NCI-H2107 treated with DMSO at 0.1 percent for 48 hours (cell line): ENCODE data around the gene TMEM91.

Experiments used
- DNase-seq: peaks from one replicate; lab custom pipeline; 2025; ENCODE audit not compliant: unreplicated experiment; lab: John Stamatoyannopoulos, UW

TMEM91 gene

DNA sequence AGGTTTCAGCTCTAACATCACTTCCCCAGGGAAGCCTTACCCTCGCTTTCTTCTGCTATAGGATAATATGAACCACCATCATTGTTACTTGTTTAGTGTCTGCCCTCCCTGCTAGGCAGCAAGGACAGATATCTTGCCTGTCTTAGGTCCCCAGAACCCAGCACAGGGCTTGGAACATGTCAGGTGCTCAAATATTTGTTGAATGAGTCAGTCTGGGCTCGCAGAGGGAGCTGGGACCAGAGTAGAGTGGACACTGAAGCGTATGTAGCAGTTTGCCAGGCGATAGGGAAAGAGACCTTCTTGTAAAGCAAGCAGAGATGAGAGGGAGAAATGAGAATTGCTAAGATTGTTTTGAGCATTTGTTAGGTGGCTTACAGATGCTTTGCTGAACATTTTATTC, 33.0 kb downstream of the TMEM91 start:
- DNase-seq = no peak

DNA sequence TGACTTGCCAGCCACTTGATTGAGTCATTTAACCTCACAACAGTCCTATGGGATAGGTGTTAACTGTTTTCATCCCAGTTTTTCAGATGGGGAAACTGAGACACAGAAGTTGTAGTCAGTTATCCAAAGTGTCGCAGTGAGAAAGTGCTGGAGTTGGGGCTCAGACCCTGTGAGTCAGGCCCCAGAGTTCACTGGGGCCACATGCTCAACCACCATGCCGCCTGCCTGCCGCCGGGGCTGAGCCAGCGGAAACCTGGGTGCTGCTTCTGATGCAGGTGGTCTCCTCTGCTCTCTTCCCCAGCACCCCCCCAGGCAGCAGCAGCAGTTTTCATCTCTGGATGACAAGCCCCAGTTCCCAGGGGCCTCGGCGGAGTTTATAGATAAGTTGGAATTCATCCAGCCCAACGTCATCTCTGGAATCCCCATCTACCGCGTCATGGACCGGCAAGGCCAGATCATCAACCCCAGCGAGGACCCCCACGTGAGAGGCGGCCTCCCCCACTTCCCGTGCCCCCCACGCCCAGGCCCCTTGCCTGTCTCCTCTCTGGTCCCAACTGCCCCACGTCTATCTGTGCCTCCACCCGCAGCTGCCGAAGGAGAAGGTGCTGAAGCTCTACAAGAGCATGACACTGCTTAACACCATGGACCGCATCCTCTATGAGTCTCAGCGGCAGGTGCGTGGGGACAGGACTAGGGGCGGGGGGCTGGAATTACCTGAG, 34.2 kb downstream of the TMEM91 start:
- no peak for DNase-seq

DNA sequence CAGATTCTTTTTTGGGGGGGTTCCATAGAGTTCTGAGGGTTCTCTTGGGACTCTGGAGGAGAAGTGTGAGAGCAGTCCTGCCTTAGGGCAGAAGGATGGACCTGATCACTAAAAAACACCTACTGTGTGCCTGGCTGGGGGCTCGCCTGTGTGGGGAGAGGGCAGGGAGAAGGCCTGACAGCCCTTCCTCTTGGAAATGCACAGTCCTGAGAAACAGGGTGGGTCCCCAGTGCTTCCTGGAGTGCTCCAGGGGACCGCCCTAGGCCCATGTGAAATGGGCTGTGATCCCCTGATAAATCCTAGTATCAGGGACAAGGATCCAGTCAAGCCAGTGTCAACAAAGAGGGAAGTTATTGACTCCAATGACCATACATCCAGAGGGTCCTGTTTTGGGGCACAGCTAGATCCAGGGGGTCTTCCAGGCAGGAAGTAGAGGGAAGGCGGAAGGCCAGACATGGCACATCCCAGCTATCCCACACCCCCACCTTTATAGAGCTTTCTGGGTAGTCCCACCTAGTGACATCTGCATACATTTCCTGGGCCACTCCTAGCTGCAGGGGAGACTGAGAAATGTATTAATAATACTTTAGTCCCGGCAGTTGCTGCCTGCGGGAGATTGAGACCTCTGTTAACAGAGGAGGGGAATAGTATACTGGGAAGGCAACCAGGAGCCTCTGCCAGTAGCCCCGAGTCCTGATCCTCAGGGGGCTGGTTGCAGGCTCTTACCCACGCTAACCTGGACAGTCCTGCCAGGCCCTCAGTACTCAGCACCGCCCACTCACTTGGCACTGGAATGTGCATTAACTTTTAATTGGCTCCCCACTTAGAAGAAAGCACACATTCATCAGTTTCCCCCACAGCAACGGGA, 35.0 kb downstream of the TMEM91 start:
- DNase-seq = no peak

- DNase-seq = no peak
Observed at GRCh38 chr19:41411968-41412265, 35.6 kb downstream of the TMEM91 start.

DNA sequence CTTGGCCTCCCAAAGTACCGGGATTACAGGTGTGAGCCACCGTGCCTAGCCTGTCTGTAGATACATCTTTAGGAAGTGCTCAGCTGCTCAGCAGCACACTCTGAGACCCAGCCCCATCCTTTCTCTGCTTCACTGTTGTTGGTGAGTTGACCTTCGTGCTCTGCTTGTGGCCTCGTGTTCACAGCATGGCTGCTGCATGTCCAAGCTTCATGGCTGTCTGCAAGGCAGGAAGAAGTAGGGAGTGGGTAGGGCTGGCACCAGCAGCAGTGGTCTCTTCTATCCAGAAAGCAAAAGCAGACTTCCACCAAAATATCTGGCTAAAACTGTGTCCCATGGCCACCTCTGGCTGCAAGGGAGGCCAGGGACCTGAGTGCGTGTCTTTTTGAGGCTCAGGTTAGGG, 36.6 kb downstream of the TMEM91 start:
- no peak for DNase-seq

GRCh38 chr19:41413947-41414346, 37.6 kb downstream of the TMEM91 start:
- DNase-seq = no peak

GRCh38 chr19:41414461-41414860, 38.1 kb downstream of the TMEM91 start:
- no peak for DNase-seq

DNA sequence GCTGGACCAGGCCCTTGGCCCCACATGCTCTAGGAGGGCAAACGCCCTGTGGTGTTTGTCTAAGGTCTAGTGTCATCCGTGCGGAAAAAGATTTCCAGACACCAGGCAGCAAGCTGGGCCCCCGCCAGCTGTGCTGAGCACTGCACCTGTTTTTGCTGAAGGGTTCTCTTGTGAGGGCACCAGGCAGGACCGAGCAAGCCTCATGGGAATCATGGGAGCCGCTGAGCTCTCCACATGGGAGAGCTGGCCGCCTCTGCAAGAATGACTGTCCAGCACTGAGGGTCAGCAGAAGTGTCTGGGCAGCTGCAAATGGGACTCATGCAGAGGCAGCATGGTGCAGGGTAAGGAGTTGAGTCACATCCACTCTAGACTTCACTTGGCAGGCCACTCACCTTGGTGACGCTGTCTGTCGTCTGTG, 38.8 kb downstream of the TMEM91 start:
- DNase-seq = peak; percentile 79

GRCh38 chr19:41416194-41416674, 39.9 kb downstream of the TMEM91 start:
- DNase-seq = no peak

DNA sequence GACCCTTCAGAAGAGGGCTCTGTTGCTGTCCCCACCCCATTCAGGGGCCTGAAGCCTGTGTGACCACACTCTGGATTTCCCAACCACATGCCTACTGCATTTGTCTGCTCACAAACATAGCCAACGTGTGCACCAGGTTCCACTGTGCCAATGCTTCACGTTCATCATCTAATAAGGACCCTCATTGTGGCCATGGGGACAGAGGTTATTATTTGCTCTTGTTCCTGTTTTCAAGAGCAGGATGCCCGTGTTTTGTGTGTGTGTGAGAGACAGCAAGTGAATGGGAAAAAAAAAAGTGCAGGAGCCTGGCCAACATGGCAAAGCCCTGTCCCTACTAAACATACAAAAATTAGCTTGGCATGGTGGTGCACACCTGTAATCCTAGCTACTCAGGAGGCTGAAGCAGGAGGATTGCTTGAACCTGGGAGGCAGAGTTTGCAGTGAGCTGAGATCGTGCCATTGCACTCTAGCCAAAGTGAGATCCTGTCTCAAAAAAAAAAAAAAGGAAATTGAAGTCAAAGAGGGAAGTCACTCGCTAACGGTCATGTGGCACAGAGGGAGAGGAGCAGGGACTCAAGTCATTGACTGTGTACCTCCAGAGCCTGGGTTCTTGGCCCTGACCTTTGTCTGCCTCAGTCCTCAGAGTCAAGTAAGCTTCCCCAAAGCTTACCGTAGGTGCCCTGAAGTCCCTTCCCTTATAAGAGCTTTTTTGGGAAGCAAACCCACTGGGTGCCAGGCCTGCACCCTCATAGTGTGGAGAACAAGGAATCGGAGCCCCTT, 44.0 kb downstream of the TMEM91 start:
- DNase-seq = no peak

- peak; percentile 92 for DNase-seq
Observed at GRCh38 chr19:41421314-41421713, 45.0 kb downstream of the TMEM91 start.

DNA sequence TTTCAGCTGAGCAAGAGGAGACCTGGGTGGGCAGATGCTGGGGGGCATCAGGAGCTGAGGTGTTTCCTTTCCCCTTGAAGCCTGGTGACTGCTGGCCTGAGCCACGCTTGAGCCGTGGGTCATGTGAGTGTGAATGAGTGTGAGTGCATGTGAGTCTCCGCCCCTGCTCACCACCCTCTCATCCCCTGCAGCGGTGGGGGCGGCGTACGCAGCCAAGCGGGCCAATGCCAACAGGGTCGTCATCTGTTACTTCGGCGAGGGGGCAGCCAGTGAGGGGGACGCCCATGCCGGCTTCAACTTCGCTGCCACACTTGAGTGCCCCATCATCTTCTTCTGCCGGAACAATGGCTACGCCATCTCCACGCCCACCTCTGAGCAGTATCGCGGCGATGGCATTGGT, 45.6 kb downstream of the TMEM91 start:
- DNase-seq = no peak

GRCh38 chr19:41422456-41422855, 46.1 kb downstream of the TMEM91 start:
- no peak for DNase-seq

DNA sequence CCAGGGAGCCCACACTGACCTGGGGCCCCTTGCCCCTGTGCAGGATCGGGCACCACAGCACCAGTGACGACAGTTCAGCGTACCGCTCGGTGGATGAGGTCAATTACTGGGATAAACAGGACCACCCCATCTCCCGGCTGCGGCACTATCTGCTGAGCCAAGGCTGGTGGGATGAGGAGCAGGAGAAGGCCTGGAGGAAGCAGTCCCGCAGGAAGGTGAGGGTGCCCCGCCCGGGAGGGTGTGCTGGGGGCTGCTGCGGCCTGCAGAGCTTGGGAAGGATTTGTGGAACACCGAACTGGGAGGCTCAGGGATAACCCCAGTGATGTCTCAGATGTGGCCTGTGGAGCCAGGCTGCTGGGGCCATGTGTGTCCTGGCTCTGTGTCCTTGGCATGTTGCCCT, 46.6 kb downstream of the TMEM91 start:
- DNase-seq = no peak

DNA sequence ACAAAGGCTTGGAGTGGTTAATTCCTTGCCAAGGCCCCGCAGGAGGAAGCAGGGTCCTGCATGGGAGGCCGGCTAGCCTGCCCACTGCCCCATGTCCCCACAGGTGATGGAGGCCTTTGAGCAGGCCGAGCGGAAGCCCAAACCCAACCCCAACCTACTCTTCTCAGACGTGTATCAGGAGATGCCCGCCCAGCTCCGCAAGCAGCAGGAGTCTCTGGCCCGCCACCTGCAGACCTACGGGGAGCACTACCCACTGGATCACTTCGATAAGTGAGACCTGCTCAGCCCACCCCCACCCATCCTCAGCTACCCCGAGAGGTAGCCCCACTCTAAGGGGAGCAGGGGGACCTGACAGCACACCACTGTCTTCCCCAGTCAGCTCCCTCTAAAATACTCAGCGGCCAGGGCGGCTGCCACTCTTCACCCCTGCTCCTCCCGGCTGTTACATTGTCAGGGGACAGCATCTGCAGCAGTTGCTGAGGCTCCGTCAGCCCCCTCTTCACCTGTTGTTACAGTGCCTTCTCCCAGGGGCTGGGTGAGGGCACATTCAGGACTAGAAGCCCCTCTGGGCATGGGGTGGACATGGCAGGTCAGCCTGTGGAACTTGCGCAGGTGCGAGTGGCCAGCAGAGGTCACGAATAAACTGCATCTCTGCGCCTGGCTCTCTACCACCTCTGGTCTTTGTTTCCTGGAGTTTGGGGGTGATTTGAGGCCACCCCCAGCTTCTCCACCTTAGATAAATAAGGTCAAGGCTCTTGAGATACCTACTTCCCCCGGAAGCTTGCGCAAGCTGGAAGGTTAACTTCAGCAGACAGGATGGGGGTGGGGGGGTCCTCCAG, 48.2 kb downstream of the TMEM91 start:
- DNase-seq = no peak

DNA sequence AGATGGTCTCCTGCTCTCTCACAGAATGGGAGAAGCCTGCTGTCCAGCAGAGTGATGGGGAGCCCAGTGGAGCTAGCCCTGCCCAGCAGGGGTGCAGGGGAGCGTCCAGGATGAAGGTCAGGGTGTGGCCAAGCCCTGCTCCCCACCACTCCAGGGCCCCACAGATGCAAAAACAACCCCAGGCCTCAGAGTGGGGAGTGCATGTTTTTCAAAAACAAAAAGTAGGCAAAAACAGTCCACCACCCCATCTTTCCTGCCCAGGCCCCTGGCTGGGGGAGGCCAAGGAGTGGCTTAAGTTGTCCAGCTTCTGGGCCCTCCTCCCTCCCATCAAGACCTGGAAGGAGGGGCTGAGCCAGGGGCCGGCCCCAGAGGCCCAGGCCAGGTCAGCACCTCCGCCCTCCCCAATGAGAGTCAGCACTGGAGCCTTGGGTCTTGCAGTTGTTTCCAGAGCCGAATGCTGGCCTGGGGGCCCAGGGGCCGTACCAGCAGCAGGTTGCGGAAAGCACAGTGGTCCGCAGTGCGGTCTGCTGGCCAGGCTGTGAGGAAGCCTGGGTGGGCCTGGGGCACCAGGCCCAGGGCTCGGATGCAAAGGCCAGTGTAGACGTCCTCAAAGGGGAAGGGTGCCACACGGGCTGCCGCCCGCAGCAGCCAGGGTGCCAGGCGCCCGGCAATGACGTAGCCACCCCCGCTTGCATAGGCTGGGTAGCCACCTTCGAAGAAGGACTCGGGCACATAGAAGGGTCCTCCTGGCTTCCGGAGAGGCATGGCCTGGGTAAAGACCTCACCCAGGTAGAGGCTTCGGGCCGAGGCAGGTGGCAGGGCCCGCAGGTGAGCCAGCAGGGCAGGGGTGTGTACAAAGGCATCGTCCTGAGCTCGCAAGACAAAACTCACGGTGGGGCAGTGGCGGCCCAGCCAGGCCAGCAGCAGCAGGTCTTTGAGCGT, 49.1 kb downstream of the TMEM91 start:
- DNase-seq = no peak

DNA sequence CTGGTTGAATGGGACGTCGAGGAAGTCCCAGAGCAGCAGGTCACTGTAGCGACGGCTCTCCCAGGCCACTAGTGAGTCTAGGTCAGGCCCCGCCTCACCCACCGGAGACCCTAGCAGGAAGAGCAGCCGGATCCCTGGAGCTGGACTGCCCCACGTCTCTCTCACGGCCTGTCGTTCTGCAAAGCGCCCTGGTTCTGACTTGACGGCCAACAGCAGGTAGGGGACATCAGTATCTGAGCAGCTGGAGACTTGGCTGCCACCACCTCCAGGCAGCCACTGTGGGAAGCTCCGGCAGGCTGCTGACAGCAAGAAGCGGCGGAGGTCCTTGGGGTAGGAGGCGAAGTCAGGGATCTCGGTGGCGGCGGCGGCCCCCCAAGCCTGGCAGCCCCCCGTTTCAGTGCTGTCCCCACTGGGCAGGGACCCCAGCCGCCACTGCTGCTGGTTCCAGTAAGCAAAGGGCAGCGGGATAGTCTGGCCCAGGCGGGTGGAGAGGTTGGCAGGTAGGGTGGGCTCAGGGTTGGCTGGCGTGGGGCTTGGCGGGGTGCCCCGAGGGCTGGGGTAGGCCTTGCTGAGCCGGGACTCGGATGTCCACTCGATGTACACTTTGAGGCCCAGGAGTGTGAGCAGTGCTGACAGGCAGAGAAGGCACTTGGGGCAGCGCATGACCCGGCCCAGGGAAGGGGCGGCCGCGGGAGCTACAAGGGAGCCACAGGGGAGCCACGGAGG, 49.9 kb downstream of the TMEM91 start:
- no peak for DNase-seq

DNA sequence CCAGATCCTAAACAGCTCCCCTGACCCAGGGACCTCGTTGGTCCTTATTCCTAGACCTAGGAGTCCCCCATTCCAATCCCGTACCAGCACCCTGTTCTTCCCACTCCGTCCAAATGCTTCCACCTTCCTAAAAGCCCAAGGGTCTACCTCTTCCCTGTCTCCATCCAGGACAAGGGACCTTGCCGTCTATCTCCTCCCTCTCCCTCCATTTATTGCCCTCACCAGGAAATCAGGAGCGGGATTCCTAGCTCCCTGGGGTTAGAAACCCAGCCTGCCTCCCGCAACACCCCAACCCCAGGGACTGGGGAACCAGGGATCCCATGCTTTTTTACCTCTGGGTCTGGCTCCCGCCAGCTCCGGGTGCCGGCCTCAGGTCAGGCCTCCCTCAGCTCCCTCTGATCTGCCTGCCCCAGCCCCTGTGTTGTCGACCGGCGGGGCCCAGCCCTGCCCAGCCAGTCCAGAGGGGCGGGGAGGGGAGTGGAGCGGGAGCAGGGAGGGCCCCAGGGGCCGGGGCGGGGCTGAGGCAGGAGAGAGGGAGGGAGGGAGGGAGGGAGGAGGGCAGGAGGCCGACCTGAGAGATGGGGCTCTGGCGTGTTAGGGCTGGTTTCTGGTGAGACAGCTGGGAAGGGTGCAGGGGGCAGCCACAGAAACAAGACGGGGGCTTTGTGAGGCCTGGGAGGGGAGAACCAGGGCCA, 50.8 kb downstream of the TMEM91 start, which contains the start of gene B3GNT8:
B3GNT8 (minus strand) TSS at position 423 of the 695 bp plus-strand sequence. CDS start 596 bp downstream, outside the sequence.
- DNase-seq = peak; percentile 62
